G401 (cell line): ENCODE measurements around the gene DUS2. TPM values are rescaled to one million over a fixed set of nuclear protein-coding genes. Genes with fewer than 3 reads are reported as not detected.

Source experiments
- DNase-seq: peaks from one replicate; pipeline ENCODE4 v3.0.0-alpha.2; 2015; ENCODE audit warnings: low spot score
- in situ Hi-C: cut with HindIII; loops from 2 replicates; pipeline ENCODE4 v1.10.0; 2016; ENCODE audit warnings: low sequenced_read_pairs, mixed read lengths
- total RNA-seq: library from RNA; depleted of rRNA; stranded (reverse); fragments of >200 nt; shearing (Covaris generic); gene quantifications from 2 replicates; pipeline ENCODE4 v1.2.3, GENCODE V29; 2014

Gene DUS2
- total RNA-seq, 1 experiment from 2014 or later = 19.3 TPM

DNA sequence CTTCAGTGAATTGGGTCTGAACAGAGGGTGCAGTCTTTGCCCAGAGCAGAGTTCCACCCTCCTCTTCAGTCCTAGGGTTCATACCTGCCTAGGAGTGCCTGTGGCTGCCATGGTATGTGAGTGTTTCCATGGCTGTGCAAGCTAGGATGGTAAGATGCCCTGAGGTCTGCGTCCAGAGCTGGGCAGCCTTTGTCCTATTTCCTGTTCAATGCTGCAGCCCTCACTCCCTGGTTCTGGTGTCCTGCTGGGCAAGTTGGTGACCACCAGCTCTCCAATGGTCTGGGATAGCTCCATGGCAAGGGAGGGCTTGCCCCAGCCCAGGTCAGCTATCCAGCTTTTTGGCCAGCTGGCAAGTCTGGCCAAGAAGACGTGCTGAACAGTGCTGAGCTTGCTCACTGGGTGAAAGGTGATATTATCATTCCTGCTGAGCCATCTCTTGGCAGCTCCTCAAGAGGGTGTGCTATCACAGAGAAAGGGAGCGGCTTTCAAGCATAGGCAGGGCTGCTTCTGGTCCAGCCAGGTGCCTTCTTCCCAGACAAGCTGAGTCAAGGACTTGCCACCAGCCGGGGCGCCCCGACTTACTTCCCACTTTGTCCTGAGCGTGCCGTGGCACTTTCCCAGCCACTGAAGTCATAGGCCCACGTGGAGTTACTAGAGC lies 49.1 kb downstream of the DUS2 start:
- in situ Hi-C loops = no loop called here
- DNase-seq = no peak

DNA sequence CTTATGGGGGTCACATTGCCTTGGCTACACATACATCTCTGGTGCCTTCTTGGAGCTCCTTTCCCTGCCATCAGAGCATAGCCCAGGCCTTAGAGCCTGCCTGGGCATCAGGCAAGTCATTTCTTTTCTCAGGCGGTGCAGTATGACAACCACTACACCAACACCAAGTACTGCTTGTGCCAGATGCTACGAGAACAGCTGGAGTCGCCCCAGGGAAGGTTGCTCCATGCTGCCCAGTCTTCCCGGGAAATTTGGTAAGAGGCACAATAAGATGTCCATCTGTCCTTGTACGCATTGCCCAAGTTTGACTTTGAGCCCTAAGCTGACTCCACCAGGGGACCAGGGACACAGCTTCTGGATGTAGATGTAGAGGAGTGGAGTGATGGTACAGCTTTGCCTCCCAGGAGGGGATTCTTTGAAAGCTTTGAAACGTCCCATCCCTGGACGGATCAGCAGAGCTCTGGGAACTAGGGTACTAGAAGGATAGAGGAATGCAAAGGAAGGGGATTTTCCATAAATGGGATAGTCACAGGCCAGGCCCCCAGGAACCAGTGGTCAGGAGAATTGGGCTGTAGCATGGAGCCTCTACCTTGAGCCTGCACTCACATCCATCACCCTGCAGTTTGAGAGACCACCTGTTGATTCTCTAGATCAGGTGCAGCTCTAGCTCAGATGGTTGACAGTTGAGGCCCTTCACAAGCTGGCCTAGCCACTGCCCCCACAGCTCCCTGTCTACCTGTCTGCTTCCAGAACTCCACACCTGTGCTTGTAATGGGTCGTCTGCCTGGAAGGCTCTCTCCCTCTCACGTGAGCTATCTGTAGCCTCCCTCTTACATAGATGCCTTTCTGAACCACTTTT lies 51.0 kb downstream of the DUS2 start:
- in situ Hi-C loops = no loop called here
- no peak for DNase-seq

DNA sequence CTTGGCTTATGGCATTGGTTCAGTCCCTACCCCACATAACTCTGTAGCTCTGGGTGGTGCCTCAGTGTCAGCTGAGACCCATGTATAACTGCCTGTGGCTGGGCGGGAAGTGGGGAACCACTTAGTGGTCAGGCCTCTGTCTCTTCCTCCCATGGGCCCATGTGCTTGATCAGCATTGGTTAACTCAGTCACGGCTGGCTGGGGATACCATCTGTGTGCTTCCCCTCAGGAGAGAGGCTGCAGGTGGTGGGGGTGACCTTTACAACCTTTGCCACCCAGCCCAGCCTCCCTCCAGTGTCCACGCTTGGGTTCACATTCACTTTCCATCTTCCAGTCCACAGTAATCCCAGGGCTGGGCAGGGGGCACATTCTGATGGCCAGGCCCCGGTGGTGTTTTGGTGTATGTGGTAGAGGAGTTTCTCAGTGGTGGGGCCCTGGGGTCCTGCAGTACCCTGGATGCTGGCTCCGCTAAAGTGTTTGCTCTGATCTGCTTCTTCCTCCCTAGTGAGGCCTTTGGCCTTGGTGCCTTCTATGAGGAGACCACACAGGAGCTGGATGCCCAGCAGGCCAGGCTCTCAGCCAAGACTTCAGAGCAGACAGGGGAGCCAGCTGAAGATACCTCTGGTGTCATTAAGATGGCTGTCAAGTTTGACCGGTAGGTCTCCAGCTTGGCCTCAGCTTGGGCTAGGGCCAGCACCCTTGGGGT lies 51.9 kb downstream of the DUS2 start:
- in situ Hi-C loops = no loop called here
- DNase-seq = no peak

DNA sequence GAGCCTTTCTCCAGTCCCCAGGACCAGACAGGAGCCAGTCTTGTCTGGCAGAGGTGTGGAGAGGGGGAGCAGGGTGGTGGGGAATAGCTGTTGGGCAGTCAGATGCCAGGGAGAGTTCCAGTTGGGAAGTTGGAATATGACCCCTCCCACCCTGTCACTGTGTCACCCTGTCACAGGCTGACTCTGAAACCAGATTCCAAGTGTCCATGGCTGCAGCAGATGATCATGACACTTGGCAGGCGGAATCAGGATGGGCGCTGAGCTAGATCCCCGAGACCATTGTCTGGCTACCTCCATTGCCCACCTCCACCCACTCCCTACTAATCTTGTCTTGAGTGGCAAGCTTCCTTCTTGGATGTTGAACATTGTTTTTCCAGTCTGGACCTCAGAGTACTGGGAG lies 52.9 kb downstream of the DUS2 start:
- DNase-seq = no peak
- in situ Hi-C loops = no loop called here

DNA sequence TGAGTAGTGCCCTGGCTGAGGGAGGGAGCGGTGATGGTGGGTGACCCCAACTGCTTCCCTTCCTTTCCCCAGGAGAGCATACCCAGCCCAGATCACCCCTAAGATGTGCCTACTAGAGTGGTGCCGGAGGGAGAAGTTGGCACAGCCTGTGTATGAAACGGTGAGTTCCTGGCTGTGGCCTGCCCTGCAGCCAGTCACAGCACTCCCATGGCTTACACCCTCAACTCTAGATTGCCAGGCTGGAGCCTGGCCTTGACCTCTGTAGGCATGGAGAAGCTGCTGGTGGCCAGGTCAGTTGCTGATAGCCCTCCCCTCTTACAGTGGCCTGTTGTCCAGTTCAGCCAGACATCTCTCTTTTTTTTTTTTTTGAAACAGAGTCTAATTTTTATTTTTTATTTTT lies 53.5 kb downstream of the DUS2 start:
- in situ Hi-C loops = no loop called here
- DNase-seq = no peak

DNA sequence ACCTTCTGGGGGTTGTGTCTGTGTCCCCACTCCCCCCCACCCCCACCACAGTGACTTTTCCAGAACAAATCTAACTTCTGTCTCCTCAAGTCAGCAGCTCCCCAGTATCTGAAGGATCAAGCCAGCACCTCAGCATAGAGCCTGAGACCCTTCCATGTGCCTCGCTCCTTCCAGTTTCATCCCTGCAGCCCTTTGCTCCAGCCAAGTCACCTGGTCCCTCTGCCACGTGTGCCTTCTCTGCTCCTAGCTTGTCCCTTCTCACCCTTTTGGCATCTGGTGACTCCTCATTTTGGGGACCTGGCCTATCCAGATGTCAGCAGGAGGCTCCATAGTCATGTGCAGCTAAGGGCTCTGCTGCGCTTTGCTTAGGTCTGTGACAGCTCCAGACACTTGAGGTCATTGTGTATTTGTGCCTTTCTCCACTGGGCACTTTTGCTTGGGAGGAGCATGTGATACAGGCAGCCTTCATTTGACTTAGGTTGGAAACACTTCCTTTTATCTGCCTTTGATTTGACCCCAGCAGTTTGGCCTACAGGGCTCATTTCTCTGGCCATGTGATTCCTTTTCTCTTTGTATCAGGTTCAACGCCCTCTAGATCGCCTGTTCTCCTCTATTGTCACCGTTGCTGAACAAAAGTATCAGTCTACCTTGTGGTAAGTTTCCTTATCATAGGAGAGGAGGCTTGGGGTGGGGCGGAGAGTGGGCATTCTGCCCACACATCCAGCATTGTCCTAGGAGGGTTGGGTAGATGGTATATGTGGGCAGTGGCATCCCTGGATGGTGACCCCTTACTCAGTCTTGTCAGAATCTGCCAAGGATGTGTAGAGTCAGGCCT lies 55.0 kb downstream of the DUS2 start:
- in situ Hi-C loops = no loop called here
- no peak for DNase-seq

DNA sequence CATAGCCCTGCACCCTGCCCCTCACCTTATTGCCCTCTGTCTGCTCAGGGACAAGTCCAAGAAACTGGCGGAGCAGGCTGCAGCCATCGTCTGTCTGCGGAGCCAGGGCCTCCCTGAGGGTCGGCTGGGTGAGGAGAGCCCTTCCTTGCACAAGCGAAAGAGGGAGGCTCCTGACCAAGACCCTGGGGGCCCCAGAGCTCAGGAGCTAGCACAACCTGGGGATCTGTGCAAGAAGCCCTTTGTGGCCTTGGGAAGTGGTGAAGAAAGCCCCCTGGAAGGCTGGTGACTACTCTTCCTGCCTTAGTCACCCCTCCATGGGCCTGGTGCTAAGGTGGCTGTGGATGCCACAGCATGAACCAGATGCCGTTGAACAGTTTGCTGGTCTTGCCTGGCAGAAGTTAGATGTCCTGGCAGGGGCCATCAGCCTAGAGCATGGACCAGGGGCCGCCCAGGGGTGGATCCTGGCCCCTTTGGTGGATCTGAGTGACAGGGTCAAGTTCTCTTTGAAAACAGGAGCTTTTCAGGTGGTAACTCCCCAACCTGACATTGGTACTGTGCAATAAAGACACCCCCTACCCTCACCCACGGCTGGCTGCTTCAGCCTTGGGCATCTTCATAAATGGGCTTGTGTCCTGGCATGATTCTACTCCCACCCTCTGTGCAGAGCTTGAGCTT lies 55.8 kb downstream of the DUS2 start:
- in situ Hi-C loops = no loop called here

DNA sequence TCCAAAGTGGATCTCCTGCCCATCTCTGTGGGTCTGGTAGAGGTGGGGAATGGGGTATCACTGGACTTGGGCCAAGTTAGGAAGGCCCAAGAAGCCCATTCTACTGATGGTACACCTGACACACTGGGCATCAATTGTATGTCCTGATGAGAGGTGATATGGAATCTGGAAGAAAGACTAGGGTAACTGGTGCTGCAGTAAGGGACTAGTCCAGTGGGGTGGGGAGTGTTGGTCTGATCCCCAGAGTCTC lies 56.2 kb downstream of the DUS2 start:
- DNase-seq = no peak
- in situ Hi-C loops = no loop called here

More for the DNA sequence above, 55.8 kb downstream of the DUS2 start:
- no peak for DNase-seq

DNA sequence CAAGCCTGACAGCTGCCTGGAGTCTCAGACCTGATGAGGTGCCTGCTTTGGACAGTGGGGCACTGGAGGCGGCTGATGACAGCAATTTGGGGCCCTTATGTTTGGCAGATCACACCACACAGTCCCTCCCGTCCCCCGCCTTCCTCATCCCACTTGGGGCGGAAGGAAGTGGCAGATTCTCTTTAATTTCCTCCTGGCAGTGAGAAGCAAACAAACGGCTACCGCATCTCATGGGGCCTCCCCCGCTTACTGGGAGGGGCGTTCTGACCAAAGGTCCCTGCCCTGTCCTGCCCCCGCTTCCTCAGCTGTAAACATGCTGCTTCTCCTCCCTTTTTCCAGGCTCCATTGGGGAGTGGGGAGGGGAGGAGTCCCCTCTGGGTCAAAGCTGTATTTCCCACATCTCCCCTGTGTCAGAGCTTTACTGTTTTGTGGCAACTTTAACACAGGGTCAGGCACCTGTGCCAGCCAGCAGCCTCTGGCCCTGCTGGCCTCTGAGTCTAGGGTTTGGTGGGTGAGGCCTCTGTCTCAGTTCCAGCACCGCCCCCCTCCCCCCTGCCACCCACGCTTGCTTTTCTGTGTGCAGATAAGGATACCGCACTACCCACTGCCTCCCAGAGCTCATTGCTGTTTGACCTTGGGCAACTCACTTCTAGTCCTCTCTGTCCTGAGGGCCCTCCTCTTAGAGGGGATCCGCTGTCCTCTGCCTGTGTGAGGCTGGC lies 56.7 kb downstream of the DUS2 start:
- in situ Hi-C loops = no loop called here
- DNase-seq = no peak

DNA sequence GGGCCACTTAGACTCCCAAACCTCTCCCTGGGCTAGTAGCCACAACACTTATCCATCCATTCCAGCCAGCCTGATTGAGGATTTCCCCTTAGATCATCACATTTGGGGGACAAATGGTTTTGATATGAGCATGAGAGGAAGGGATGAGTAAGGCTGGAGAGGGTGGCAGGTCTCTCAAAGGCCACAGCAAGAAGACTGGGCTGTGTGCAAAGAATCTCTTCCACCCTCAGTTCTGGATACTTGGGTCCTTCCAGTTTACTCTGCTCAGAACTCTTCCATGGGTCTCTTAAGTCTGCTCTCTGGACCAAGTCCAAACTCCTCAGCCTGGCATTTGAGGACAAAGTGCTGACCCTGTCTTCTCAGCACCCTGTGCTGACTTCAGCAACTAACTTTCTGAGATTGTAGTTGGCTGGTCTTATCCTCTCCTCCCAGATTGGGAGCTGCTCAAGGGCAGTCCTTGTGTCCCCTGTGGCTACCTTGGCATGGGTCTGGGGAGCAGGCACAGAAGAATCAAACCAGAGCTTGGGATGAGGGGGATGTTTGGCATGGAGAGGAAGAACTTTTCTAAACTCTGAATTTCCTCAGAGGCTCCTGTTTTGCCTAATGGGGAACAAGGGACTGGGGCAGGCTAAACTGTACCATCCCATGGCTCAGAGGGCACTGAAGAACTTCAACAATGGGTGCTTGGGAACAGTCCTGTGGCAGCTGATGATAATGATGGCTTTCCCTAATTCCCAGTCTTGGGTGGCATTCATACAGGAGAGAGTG lies 59.0 kb downstream of the DUS2 start:
- DNase-seq = no peak
- in situ Hi-C loops = no loop called here

DNA sequence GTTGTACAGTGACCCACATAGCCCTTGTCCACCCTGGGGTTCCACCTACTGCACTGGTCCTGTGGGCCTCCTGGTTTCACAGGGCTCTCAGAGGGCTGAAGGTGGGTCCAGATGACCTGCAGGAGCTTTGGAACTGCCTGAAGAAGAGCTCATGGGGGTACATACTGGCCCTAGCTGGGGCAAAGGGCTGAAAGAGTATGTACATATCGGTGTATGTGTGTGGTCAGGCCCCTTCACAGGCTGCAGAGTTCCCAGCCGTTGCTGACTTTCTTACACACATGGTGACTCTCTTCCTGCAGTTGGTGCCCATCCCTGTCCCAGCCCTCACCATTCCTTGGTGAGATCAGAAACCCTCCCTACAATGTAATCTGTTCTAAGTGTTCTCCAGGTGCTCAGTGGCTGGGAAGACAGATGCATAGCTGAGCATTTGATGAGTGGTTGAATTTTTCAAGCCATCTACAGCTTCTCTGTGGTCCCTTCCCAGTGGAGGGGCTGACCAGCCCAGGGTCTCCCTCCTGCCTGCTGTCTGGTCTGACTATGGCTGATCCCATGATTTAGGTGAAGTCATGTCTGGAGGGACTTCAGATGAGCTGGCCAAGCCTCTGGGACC lies 59.6 kb downstream of the DUS2 start:
- in situ Hi-C loops = no loop called here
- DNase-seq = no peak

DNA sequence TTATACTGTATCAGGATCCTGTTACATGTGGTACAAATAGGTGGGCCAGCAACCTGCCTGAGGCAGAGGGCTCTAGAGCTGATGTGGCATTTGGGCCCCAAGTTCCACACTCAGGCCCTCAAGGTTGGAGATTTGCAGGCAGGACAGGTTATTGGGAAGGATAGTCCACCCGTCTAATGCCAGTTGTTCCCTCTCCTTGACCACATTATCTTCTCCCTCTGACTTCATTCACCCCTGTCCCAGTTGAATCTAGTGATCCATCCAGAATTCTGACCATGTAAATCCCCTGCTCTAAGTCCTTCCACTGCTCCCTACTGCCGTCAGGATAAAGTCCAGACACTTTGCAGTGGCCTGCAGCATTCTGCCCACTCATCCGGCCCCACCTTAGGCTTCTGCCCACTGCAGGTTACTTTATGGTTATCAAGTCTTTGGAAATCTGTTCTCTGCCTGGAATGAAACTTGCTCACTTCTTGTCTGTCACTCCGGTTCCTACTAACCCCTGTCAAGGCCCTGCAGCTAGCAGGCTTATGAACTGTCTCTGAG lies 60.2 kb downstream of the DUS2 start:
- DNase-seq = no peak
- in situ Hi-C loops = no loop called here

DNA sequence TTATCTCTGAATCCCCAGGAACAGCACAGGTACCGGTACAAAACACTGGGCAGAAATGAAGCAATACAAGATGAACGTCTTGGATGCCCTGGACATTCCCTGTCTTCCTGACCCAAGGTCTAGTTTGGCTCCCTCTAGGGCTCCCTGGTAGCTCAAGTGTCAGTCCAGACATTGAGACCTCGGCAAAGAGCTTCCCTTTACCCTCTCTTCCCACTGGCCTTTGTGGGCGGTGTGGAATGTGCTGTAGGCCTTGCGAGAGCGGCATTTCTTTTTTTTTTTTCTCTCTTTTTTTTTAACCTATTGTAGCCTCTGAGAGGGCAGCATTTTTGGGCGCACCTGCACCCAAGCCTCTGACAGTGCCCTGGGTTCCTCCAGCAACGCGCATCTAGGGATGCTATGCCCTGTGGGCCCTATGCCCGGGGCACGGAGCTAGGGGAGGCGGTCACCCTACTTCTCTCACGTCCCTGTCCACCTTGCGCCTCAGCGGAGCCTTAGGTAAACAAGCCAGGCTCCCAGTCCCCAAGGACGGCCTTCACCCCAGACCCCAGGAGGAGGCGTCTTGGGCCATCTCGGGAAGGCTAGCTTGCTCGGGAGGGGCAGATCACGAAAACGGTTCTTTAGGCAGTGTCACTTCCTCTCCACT lies 60.9 kb downstream of the DUS2 start:
- in situ Hi-C loops = no loop called here

DNA sequence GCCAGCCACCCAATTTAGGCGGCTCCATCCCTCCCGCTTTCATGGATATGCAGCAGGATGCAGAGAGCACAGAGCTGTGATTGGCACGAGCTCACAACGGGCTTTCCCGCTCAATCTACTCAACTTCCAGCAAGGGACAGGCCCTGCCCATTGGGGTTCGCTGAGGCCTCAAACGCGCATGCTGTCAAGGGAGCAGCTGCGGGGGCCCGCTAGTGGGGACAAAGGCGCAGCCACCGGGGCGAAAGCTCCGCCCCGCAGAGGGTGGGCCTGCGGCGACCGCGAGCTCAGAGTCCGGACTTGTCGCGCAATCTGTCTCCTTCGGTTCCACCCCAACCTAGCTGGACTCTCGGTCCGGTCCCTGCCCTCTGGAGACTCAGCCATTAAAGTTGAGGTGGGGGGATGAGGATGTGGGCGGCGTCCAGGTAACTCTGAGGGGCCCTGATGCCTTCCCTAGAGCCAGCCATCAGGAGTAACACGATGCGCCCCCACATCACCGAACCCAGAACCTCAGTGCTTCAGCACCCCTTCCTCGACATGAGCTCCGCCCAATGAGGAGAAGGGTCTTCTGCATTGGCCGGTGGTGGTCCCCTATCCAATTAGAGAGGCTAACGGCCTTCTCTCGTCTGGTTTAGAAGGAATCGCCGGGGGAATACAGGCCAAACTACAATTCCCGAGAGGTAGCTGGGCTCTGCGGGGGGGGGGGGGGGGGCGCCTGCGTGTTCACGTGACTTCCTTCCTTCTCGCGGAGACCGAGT lies 61.6 kb downstream of the DUS2 start:
- in situ Hi-C loops = no loop called here
- DNase-seq = peak; percentile 96

More for the DNA sequence above, 60.9 kb downstream of the DUS2 start:
- DNase-seq = peak; percentile 13

DNA sequence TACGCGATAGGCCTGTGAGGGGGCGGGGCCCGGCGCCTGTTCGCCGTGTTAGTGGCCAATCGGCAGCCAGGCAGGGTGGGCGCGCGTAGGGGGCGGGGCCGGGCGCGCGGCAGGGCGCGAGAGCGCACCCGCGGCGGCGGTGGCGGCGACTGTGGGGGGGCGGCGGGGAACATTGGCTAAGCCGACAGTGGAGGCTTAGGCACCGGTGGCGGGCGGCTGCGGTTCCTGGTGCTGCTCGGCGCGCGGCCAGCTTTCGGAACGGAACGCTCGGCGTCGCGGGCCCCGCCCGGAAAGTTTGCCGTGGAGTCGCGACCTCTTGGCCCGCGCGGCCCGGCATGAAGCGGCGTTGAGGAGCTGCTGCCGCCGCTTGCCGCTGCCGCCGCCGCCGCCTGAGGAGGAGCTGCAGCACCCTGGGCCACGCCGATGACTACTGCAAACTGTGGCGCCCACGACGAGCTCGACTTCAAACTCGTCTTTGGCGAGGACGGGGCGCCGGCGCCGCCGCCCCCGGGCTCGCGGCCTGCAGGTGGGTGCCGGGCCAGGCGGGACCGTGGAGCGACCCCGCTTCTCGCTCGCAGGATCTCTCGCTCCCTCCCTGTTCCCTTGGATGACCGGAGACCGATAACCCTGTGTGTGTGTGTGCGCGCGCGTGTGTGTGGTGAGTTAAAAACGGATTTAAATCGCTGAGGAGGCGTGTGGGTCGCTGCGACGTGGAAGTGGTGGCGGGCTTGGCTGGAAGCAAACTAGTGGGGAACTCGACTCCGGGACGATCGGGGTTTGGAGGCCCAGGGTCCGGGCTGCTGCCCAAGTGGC lies 62.4 kb downstream of the DUS2 start, which contains the start of gene NFATC3:
Gene NFATC3 (plus strand): TSS at position 112 of the 813 bp plus-strand sequence. CDS start 312 bp downstream, at position 424.
- DNase-seq = no peak
- in situ Hi-C loops = no loop called here
